GM23248 (cell line): ENCODE results near the gene MYOM1.

Experiments used
- EZH2 ChIP-seq: fragments of 200-600 bp; sonication (generic); IDR thresholded peaks from 2 replicates; pipeline ENCODE4 v1.6.1; 2018; ENCODE audit warnings: antibody characterized with exemption, mild to moderate bottlenecking; ENCODE audit not compliant: insufficient read depth, poor library complexity, severe bottlenecking
- EZH2phosphoT487 ChIP-seq: fragments of 200-600 bp; sonication (generic); IDR thresholded peaks from 2 replicates; pipeline ENCODE4 v1.6.1; 2018; ENCODE audit warnings: antibody characterized with exemption, moderate library complexity, mild to moderate bottlenecking, low read depth; ENCODE audit not compliant: insufficient read depth

- no peak for TF ChIP-seq EZH2
- TF ChIP-seq EZH2phosphoT487, result no peak
Observed at GRCh38 chr18:3075491-3075890, 144.3 kb downstream of the MYOM1 start.
